Superior temporal gyrus (tissue), 1 donor: Measurements from ENCODE around the gene PHLPP1.
A peak's percentile ranks its signal among the peaks of the same experiment; 100 is the strongest.

Experiments
- DNase-seq: peaks from one replicate; pipeline ENCODE4 v3.0.0-alpha.2; 2016; ENCODE audit errors: extremely low spot score

Gene PHLPP1

GRCh38 chr18:62850619-62851306, 135.4 kb downstream of the PHLPP1 start:
- DNase-seq = peak; percentile 68

- no peak for DNase-seq
Measured at GRCh38 chr18:62852851-62853250, 137.5 kb downstream of the PHLPP1 start.

- DNase-seq = no peak
Measured at GRCh38 chr18:62856294-62856693, 141.0 kb downstream of the PHLPP1 start.

GRCh38 chr18:62857263-62857976, 142.1 kb downstream of the PHLPP1 start:
- DNase-seq = no peak

GRCh38 chr18:62860062-62860461, 144.7 kb downstream of the PHLPP1 start:
- DNase-seq = no peak

GRCh38 chr18:62862466-62862865, 147.1 kb downstream of the PHLPP1 start:
- no peak for DNase-seq

- DNase-seq = no peak
Measured at GRCh38 chr18:62863579-62864001, 148.2 kb downstream of the PHLPP1 start.

- no peak for DNase-seq
Measured at GRCh38 chr18:62865498-62865897, 150.2 kb downstream of the PHLPP1 start.

- DNase-seq = no peak
Measured at GRCh38 chr18:62867534-62867933, 152.2 kb downstream of the PHLPP1 start.

GRCh38 chr18:62868645-62869044, 153.3 kb downstream of the PHLPP1 start:
- DNase-seq = no peak

- DNase-seq = no peak
Measured at GRCh38 chr18:62870643-62871042, 155.3 kb downstream of the PHLPP1 start.

GRCh38 chr18:62875323-62875722, 160.0 kb downstream of the PHLPP1 start:
- DNase-seq = no peak

- DNase-seq = no peak
Measured at GRCh38 chr18:62876111-62876510, 160.8 kb downstream of the PHLPP1 start.

- DNase-seq = no peak
Measured at GRCh38 chr18:62876828-62877227, 161.5 kb downstream of the PHLPP1 start.

- DNase-seq = peak; percentile 56
Measured at GRCh38 chr18:62877411-62878221, 162.3 kb downstream of the PHLPP1 start.

- DNase-seq = no peak
Measured at GRCh38 chr18:62878305-62878704, 163.0 kb downstream of the PHLPP1 start.

GRCh38 chr18:62880034-62880433, 164.7 kb downstream of the PHLPP1 start:
- no peak for DNase-seq

GRCh38 chr18:62880673-62881364, 165.5 kb downstream of the PHLPP1 start:
- DNase-seq = no peak

- no peak for DNase-seq
Measured at GRCh38 chr18:62881509-62882016, 166.2 kb downstream of the PHLPP1 start.

GRCh38 chr18:62883937-62884735, 168.8 kb downstream of the PHLPP1 start:
- no peak for DNase-seq

GRCh38 chr18:62885804-62886203, 170.5 kb downstream of the PHLPP1 start:
- DNase-seq = no peak
